Measurements from ENCODE around the gene CASP2.

Gene CASP2

GRCh38 chr7:143343596-143343995, 55.4 kb downstream of the CASP2 start:
- DNase-seq: no peak

- peak; percentile 81 for DNase-seq
Observed at GRCh38 chr7:143345428-143345900, 57.3 kb downstream of the CASP2 start.

- no peak for DNase-seq
Observed at GRCh38 chr7:143346018-143346417, 57.9 kb downstream of the CASP2 start.

GRCh38 chr7:143347950-143348349, 59.8 kb downstream of the CASP2 start:
- DNase-seq: no peak

GRCh38 chr7:143351060-143351459, 62.9 kb downstream of the CASP2 start:
- DNase-seq: no peak

- no peak for DNase-seq
Observed at GRCh38 chr7:143351574-143351973, 63.4 kb downstream of the CASP2 start.

GRCh38 chr7:143352531-143353002, 64.4 kb downstream of the CASP2 start:
- DNase-seq: no peak

- no peak for DNase-seq
Observed at GRCh38 chr7:143354376-143354775, 66.2 kb downstream of the CASP2 start.

GRCh38 chr7:143354965-143355364, 66.8 kb downstream of the CASP2 start:
- DNase-seq: no peak

GRCh38 chr7:143355450-143356385, 67.6 kb downstream of the CASP2 start:
- no peak for DNase-seq

GRCh38 chr7:143356414-143357050, 68.4 kb downstream of the CASP2 start:
- DNase-seq: no peak
